T-helper 2 cell treated with Interferon-gamma antibody and Interleukin-4, amounts not matched to agents 5 μg/mL and 100 μg/mL, for 36 hours (primary cell): Measurements from ENCODE around the gene UPF1.

Source experiments
- DNase-seq: peaks from one replicate; pipeline ENCODE4 v3.0.0; 2021; ENCODE audit warnings: low spot score
- H3K27ac Mint-ChIP-seq: one replicate; pipeline ENCODE4 v1.8.0; 2021; ENCODE audit warnings: mild to moderate bottlenecking, mixed read lengths
- H3K27me3 Mint-ChIP-seq: one replicate; pipeline ENCODE4 v1.8.0; 2021; ENCODE audit warnings: low read depth, mixed read lengths
- H3K36me3 Mint-ChIP-seq: one replicate; pipeline ENCODE4 v1.8.0; 2021; ENCODE audit warnings: low read depth, mixed read lengths
- H3K4me1 Mint-ChIP-seq: one replicate; pipeline ENCODE4 v1.8.0; 2021; ENCODE audit warnings: low read depth, mixed read lengths
- H3K4me3 Mint-ChIP-seq: one replicate; pipeline ENCODE4 v1.8.0; 2022; ENCODE audit warnings: mild to moderate bottlenecking, moderate library complexity, mixed read lengths
- H3K9me3 Mint-ChIP-seq: one replicate; pipeline ENCODE4 v1.8.0; 2021; ENCODE audit warnings: mixed read lengths

UPF1 gene

GRCh38 chr19:18839465-18840287 lies 7.9 kb downstream of the UPF1 start:
- Mint-ChIP-seq H3K4me3 (no peak overlapping the region), H3K27me3 (no peaks in the 10 kb centered on the region), H3K27ac (peak overlapping the region; percentile 26), H3K36me3 (peaks cover 32% of the 10 kb centered on the region), H3K4me1 (peaks cover 45% of the 10 kb centered on the region), H3K9me3 (no peaks in the 10 kb centered on the region)
- DNase-seq = no peak

- H3K27me3 Mint-ChIP-seq = no peaks in the 10 kb centered on the region
- H3K9me3 Mint-ChIP-seq = no peaks in the 10 kb centered on the region
- no peak overlapping the region for H3K4me3 Mint-ChIP-seq
- H3K27ac Mint-ChIP-seq = peak overlapping the region; percentile 58
- H3K36me3 Mint-ChIP-seq = peaks cover 26% of the 10 kb centered on the region
- no peak for DNase-seq
- peaks cover 47% of the 10 kb centered on the region for H3K4me1 Mint-ChIP-seq
These were observed 8.8 kb downstream of the UPF1 start for GRCh38 chr19:18840288-18841267.

GRCh38 chr19:18841400-18841799 lies 9.6 kb downstream of the UPF1 start:
- Mint-ChIP-seq H3K27me3 (no peaks in the 10 kb centered on the region), H3K4me3 (no peak overlapping the region), H3K9me3 (no peaks in the 10 kb centered on the region), H3K4me1 (peaks cover 41% of the 10 kb centered on the region), H3K27ac (no peak overlapping the region), H3K36me3 (peaks cover 21% of the 10 kb centered on the region)
- no peak for DNase-seq

- H3K4me3 Mint-ChIP-seq = peak overlapping the region; percentile 35
- H3K4me1 Mint-ChIP-seq = peaks cover 44% of the 10 kb centered on the region
- no peaks in the 10 kb centered on the region for H3K27me3 Mint-ChIP-seq
- peaks cover 23% of the 10 kb centered on the region for H3K36me3 Mint-ChIP-seq
- no peak for DNase-seq
- H3K9me3 Mint-ChIP-seq = no peaks in the 10 kb centered on the region
- no peak overlapping the region for H3K27ac Mint-ChIP-seq
These were observed 10.4 kb downstream of the UPF1 start for GRCh38 chr19:18842166-18842565.

GRCh38 chr19:18843960-18844359 lies 12.2 kb downstream of the UPF1 start:
- H3K36me3 Mint-ChIP-seq = peaks cover 24% of the 10 kb centered on the region
- peaks cover 47% of the 10 kb centered on the region for H3K4me1 Mint-ChIP-seq
- no peak for DNase-seq
- no peaks in the 10 kb centered on the region for H3K9me3 Mint-ChIP-seq
- H3K27ac Mint-ChIP-seq = peak overlapping the region; percentile 64
- no peaks in the 10 kb centered on the region for H3K27me3 Mint-ChIP-seq
- H3K4me3 Mint-ChIP-seq = peak overlapping the region; percentile 59

GRCh38 chr19:18844806-18845329 lies 13.1 kb downstream of the UPF1 start:
- peaks cover 28% of the 10 kb centered on the region for H3K36me3 Mint-ChIP-seq
- no peak for DNase-seq
- H3K27ac Mint-ChIP-seq = no peak overlapping the region
- no peaks in the 10 kb centered on the region for H3K9me3 Mint-ChIP-seq
- no peaks in the 10 kb centered on the region for H3K27me3 Mint-ChIP-seq
- no peak overlapping the region for H3K4me3 Mint-ChIP-seq
- H3K4me1 Mint-ChIP-seq = peaks cover 54% of the 10 kb centered on the region

GRCh38 chr19:18845961-18846360 lies 14.2 kb downstream of the UPF1 start:
- H3K4me1 Mint-ChIP-seq = peaks cover 53% of the 10 kb centered on the region
- no peak overlapping the region for H3K27ac Mint-ChIP-seq
- no peak overlapping the region for H3K4me3 Mint-ChIP-seq
- no peaks in the 10 kb centered on the region for H3K27me3 Mint-ChIP-seq
- H3K36me3 Mint-ChIP-seq = peaks cover 32% of the 10 kb centered on the region
- no peak for DNase-seq
- no peaks in the 10 kb centered on the region for H3K9me3 Mint-ChIP-seq

GRCh38 chr19:18846862-18847548 lies 15.2 kb downstream of the UPF1 start:
- peak; percentile 51 for DNase-seq
- peaks cover 35% of the 10 kb centered on the region for H3K36me3 Mint-ChIP-seq
- H3K4me3 Mint-ChIP-seq = peak overlapping the region; percentile 54
- no peaks in the 10 kb centered on the region for H3K9me3 Mint-ChIP-seq
- H3K27ac Mint-ChIP-seq = peak overlapping the region; percentile 38
- peaks cover 51% of the 10 kb centered on the region for H3K4me1 Mint-ChIP-seq
- no peaks in the 10 kb centered on the region for H3K27me3 Mint-ChIP-seq

- H3K36me3 Mint-ChIP-seq = peaks cover 38% of the 10 kb centered on the region
- H3K4me1 Mint-ChIP-seq = peaks cover 49% of the 10 kb centered on the region
These were observed 16.0 kb downstream of the UPF1 start for GRCh38 chr19:18847549-18848463.

GRCh38 chr19:18848878-18849661 lies 17.3 kb downstream of the UPF1 start:
- peak overlapping the region; percentile 48 for H3K4me3 Mint-ChIP-seq
- H3K9me3 Mint-ChIP-seq = no peaks in the 10 kb centered on the region
- H3K36me3 Mint-ChIP-seq = peaks cover 44% of the 10 kb centered on the region
- H3K27me3 Mint-ChIP-seq = no peaks in the 10 kb centered on the region
- peak; percentile 70 for DNase-seq
- H3K27ac Mint-ChIP-seq = peak overlapping the region; percentile 65
- H3K4me1 Mint-ChIP-seq = peaks cover 38% of the 10 kb centered on the region

More at GRCh38 chr19:18847549-18848463, 16.0 kb downstream of the UPF1 start:
- H3K4me3 Mint-ChIP-seq = no peak overlapping the region
- DNase-seq = no peak
- H3K27ac Mint-ChIP-seq = no peak overlapping the region
- H3K27me3 Mint-ChIP-seq = no peaks in the 10 kb centered on the region
- no peaks in the 10 kb centered on the region for H3K9me3 Mint-ChIP-seq

GRCh38 chr19:18849838-18850400 lies 18.2 kb downstream of the UPF1 start:
- H3K36me3 Mint-ChIP-seq = peaks cover 46% of the 10 kb centered on the region
- no peak for DNase-seq
- H3K9me3 Mint-ChIP-seq = no peaks in the 10 kb centered on the region
- H3K27ac Mint-ChIP-seq = peak overlapping the region; percentile 65
- no peaks in the 10 kb centered on the region for H3K27me3 Mint-ChIP-seq
- H3K4me3 Mint-ChIP-seq = peak overlapping the region; percentile 48
- peaks cover 31% of the 10 kb centered on the region for H3K4me1 Mint-ChIP-seq
